Measurements from ENCODE around the gene CHERP. TPM values are rescaled to one million over a fixed set of nuclear protein-coding genes. Genes with fewer than 3 reads are reported as not detected.

CHERP gene
- total RNA-seq, 1 donor from 2014 or later, result 32.6 TPM

DNA sequence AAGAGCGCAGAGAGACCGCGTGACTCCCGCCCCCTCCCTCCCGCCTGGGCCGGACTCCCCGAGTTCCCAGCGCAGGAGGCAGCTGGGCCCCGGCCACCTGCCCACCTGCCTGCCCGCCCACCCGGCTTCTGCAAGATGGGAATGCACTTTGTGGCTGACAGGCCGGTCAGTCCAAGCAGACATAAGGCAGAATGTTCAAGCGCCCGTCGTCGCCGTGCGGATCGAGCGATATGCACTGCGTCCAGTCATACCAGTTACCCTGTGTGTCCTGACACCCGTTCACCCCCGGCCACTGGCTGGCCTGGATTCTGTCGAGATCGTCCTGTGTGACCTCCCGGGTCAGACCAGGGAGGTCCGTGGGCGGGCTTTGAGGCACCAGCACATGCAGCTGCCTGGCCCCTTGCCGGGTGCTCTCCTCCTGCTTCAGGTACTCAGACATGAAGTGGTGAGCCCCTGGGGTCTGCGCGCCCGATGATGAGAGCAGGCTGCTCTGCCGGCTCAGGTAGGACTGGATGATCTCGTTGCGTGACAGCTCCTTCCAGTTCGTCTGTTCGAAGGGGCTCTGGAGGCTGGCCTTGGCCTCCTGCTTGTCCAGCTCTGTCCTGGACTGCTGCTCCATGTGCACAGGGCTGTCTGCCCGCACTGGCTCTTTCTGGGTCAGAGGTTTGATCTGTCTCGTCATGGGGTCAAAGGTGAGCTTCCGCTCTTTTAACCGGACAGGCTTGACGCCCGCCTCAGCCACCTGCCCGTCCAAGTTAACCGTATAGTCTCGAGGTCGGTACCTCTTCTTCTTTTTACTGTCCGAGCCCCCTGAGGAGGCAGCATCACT, 33.8 kb upstream of the CHERP start:
- no peak overlapping the region for H3K4me3 Mint-ChIP-seq (ENCODE audit: unreplicated experiment)
- H3K27ac Mint-ChIP-seq (ENCODE audit: unreplicated experiment), result no peak overlapping the region
- TF ChIP-seq, protein P1, sequence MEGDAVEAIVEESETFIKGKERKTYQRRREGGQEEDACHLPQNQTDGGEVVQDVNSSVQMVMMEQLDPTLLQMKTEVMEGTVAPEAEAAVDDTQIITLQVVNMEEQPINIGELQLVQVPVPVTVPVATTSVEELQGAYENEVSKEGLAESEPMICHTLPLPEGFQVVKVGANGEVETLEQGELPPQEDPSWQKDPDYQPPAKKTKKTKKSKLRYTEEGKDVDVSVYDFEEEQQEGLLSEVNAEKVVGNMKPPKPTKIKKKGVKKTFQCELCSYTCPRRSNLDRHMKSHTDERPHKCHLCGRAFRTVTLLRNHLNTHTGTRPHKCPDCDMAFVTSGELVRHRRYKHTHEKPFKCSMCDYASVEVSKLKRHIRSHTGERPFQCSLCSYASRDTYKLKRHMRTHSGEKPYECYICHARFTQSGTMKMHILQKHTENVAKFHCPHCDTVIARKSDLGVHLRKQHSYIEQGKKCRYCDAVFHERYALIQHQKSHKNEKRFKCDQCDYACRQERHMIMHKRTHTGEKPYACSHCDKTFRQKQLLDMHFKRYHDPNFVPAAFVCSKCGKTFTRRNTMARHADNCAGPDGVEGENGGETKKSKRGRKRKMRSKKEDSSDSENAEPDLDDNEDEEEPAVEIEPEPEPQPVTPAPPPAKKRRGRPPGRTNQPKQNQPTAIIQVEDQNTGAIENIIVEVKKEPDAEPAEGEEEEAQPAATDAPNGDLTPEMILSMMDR (IDR thresholded peaks at IDR 0.05), result no peak
- peaks cover 8% of the 10 kb centered on the region for H3K36me3 Mint-ChIP-seq (ENCODE audit: low read depth)
- no peak for DNase-seq (ENCODE audit: low spot score)
- no peaks in the 10 kb centered on the region for H3K9me3 Mint-ChIP-seq (ENCODE audit: low read depth)
- H3K4me1 Mint-ChIP-seq (ENCODE audit: low read depth), result peaks cover 46% of the 10 kb centered on the region
- H3K27me3 Mint-ChIP-seq (ENCODE audit: low read depth), result no peaks in the 10 kb centered on the region

DNA sequence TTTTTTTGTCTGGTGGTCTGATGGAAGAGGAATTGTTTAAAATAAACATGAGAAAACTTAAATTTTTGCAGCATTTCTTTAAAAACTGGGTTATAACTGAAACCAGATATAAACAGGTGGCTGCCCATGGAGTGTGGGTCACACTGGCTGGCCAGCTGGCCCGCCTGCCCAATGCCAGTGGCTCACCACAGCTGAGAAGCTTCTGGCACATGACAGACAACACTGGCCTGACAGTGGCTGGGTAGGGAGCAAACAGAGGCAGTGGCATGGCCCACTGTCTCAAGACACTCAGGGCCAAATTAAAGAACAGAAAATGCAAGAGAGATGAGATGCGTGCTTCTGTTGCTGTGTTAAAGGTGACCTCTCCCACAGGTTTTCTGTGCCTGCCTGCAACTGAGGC, 33.0 kb upstream of the CHERP start:
- no peak overlapping the region for H3K4me3 Mint-ChIP-seq (ENCODE audit: unreplicated experiment)
- no peak for DNase-seq (ENCODE audit: low spot score)
- H3K36me3 Mint-ChIP-seq (ENCODE audit: low read depth), result peaks cover 8% of the 10 kb centered on the region

DNA sequence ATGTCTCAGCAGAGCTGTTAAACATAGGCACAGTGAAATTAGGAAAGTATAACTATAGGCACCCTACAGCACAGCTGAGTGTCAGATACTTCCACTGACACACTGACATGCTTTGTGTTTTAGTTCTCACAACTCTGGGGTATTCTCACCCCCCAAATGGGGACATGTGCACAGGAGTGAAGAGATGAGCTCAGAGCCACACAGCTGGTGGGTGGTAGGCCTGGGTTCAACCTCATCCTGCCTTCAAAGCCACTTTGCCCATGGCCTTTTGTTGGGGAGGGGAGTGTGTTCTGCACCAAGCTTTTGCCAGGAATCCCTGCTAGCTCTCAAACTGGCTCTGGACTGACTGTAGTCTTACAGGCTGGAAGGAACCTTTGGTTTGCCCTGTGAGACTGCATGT, 31.7 kb upstream of the CHERP start:
- Mint-ChIP-seq H3K9me3 (ENCODE audit: low read depth) (no peaks in the 10 kb centered on the region), H3K27ac (ENCODE audit: unreplicated experiment) (peak overlapping the region; percentile 22), H3K36me3 (ENCODE audit: low read depth) (peaks cover 10% of the 10 kb centered on the region), H3K4me3 (ENCODE audit: unreplicated experiment) (no peak overlapping the region), H3K27me3 (ENCODE audit: low read depth) (no peaks in the 10 kb centered on the region), H3K4me1 (ENCODE audit: low read depth) (peaks cover 56% of the 10 kb centered on the region)
- DNase-seq (ENCODE audit: low spot score), result no peak
- TF ChIP-seq, protein P1 (IDR thresholded peaks at IDR 0.05), result no peak

More for the DNA sequence above, 33.0 kb upstream of the CHERP start:
- TF ChIP-seq, protein P1 (IDR thresholded peaks at IDR 0.05), result no peak
- peaks cover 54% of the 10 kb centered on the region for H3K4me1 Mint-ChIP-seq (ENCODE audit: low read depth)
- H3K27ac Mint-ChIP-seq (ENCODE audit: unreplicated experiment), result peak overlapping the region; percentile 11
- H3K9me3 Mint-ChIP-seq (ENCODE audit: low read depth), result no peaks in the 10 kb centered on the region
- H3K27me3 Mint-ChIP-seq (ENCODE audit: low read depth), result no peaks in the 10 kb centered on the region

DNA sequence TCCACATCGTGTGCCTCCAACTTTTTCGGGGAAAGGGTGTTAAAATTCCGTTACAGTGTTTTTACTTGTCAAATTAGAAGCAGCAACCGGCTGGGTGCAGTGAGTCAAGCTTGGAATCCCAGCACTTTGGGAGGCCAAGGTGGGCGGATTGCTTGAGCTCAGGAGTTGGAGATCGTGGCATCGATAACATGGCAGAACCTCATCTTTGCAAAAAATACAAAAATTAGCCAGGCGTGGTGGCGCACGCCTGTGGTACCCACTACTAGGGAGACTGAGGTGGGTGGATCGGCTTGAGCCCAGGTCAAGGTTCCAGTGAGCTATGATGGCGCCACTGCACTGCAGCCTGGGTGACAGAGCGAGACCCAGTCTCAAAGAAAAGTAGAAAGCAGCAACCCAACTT, 31.1 kb upstream of the CHERP start:
- Mint-ChIP-seq H3K9me3 (ENCODE audit: low read depth) (no peaks in the 10 kb centered on the region), H3K4me1 (ENCODE audit: low read depth) (peaks cover 61% of the 10 kb centered on the region), H3K27me3 (ENCODE audit: low read depth) (no peaks in the 10 kb centered on the region), H3K27ac (ENCODE audit: unreplicated experiment) (peak overlapping the region; percentile 96), H3K4me3 (ENCODE audit: unreplicated experiment) (peak overlapping the region; percentile 96), H3K36me3 (ENCODE audit: low read depth) (peaks cover 14% of the 10 kb centered on the region)
- TF ChIP-seq, protein P1 (IDR thresholded peaks at IDR 0.05), result no peak
- DNase-seq (ENCODE audit: low spot score), result no peak

DNA sequence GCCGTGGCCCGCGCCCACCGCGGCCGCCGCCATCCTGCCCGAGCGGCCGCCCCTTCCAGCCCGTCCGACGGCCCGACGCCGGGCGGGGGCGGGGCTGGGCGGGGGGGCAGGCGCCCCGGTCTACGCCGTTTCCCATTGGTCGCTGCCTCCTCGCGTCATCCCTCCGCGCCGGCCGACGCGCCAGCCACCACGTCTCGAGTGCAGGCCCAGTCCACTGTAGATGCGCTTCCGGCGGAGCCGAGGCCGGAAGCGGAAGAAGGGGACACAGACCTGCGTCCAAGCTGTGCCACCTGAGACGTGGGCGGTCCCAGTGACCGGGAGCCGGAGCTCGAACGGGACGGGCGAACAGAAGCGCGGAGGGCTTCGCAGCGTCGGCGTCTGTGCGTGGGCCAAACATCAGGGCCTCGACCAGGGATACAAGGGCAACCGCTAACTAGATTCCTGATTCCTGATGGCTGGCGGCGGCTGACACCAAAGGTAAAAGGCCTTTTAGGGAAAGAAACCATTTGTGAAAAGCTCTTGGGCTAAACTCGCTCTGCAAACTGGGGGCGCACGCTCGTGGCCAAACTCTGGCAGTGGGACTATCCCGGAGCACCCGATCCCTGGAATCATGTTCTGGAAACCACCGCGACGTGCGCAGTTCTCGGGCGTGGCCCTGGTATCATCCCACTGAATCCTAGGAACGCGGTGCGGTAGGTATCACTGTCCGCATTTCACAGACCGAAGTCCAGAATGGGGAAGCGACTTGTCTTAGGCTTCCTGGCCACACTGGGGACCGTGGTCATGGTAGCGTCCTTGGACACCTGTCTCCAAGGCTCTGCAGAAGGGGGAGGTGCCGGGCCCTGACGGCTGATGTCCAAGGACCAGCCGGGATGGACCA, 30.3 kb upstream of the CHERP start, which contains the start of gene SLC35E1:
Gene SLC35E1, minus strand, starts transcription at position 84 of the 880 bp plus-strand sequence. Its CDS starts 51 bp downstream, at position 33.
- DNase-seq (ENCODE audit: low spot score), result peak; percentile 98
- Mint-ChIP-seq H3K27me3 (ENCODE audit: low read depth) (no peaks in the 10 kb centered on the region), H3K4me1 (ENCODE audit: low read depth) (peaks cover 61% of the 10 kb centered on the region), H3K4me3 (ENCODE audit: unreplicated experiment) (peak within 1 kb of the TSS; percentile 96), H3K36me3 (ENCODE audit: low read depth) (peaks cover 16% of the 10 kb centered on the region), H3K9me3 (ENCODE audit: low read depth) (no peaks in the 10 kb centered on the region), H3K27ac (ENCODE audit: unreplicated experiment) (peak within 1 kb of the TSS; percentile 96)
- TF ChIP-seq, protein P1 (IDR thresholded peaks at IDR 0.05), result no peak
